NCI-H345 treated with DMSO at 0.1 percent for 48 hours (cell line): ENCODE data around the gene PAK1.

ENCODE experiments used
- DNase-seq: peaks from one replicate; lab custom pipeline; 2025; ENCODE audit not compliant: unreplicated experiment; lab: John Stamatoyannopoulos, UW

Gene PAK1

DNA sequence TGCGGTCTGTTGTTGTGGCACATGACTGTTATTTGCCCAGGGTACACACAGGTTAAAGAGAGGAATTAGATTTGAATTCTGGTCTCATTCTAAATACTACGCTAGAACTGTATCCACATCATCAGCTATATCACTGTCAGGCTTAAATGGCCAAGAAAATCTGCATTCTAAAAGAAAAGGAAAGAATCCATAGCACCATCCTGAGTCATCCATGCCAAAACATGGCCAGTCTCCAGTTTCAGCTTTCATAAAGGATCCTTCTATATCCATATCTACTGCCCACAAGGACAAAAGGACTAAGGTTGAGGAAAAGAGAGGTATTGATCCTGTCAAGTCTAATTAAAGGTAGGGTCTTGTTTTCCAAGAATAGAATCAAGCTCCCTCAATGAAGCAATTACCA lies 98.8 kb downstream of the PAK1 start:
- DNase-seq, result no peak

DNA sequence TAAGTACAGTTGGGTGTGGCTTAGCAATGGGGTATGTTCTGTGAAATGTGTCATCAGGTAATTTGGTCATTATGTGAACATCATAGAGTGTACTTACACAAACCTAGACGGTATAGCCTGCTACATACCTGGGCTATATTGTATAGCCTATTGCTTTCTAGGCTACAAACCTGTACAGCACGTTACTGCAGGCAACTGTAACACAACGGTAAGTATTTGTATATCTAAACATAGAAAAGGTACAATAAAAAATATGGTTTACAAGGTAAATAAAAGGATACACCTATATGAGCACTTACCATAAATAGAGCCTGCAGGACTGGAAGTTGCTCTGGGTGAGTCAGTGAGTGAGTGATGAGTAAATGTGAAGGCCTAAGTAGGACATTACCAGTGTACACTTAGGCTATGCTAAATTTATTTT lies 99.3 kb downstream of the PAK1 start:
- no peak for DNase-seq

DNA sequence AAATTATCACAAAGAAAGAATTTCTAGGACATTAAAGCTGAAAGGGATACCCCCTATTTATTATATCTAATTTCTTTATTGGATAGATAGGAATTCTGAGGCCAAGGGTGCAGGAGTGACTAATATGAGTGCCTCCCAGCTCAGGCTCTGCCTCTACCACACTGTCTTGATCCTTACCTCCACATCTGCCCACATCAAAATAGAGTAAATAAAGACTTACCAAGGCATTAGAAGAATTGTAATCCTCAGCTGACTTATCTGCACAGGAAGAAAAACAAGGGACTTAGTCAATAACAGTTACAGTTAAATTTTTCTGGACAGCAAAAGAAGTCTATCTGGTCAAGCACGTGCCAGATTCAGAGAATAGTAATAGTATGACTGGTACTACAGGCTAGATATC lies 99.8 kb downstream of the PAK1 start:
- DNase-seq, result no peak

GRCh38 chr11:77372726-77373125 lies 101.2 kb downstream of the PAK1 start:
- no peak for DNase-seq

GRCh38 chr11:77371646-77372045 lies 102.2 kb downstream of the PAK1 start:
- DNase-seq, result no peak

DNA sequence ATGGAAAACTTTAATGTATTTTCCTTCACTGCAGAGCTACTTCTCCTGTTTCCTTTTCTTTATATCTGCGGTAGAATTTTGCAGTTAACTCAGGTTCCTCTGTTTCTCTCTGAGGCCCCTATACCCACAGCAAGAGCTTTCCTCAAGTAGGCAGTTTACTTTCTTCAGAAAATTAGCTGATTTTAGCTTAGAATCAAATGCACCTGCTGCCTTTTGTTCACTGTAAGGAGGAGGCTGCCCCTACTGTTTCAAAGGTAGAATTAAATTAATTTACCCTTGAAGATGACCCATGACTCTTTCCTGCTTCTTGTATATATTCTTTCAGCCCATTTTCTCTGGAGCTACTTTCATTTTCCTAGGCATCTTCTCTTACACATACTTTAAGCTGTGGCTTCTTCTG lies 103.7 kb downstream of the PAK1 start:
- DNase-seq, result no peak

DNA sequence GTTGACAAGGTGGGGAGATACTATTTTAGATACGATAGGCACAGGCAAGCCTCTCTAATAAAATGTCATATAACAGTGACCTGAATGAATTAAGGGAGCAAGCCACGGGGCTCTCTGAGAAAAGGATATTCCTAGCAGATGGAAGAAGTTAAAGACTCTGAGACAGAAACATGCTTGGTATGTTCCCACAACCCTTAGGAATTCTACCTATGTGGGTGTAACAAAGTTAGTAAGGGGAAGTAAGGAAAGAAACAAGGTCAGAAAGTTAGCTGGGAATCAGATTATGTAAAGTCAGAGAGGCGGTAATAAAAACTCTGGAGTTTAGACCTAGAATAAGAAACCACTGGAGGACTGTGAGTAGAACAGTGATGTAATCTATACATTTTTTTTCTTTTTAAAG lies 112.7 kb downstream of the PAK1 start:
- DNase-seq, result no peak

DNA sequence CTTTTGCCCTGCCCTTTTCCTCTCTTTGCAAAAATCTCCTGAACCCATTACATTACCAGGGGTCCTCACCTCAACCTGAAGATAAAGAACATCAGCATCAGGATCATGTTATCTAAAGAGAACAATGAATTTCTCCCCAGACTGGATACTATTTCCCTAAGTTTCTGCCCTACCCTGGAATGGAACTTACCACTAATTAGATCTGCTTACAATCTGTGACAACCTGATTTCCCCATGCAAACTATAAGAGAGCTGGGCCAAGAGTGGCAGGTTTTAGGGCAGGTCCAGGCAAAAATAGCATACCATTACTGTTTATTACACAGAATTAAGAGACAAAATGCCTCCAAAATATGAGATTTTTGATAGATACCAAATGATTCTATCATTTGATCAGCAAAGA lies 114.4 kb downstream of the PAK1 start:
- DNase-seq, result no peak

DNA sequence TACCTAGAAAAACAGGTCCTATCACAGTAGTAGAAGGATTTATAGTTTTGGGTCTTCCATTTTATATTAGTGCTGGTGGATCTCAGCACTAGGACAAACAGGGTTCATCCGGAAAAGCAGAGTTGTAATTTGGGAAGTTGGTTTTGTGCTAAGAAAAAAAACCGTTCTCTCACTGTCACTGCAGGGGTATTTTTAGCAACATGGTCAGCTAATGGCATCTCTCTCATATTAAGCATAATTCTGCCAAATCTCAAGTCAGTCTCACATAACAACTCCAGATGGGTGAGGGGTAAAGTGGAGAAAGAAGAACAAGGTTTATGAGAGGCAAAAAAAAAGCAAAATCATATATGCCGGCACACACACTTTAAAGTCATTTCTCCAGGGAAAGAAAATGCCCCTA lies 120.8 kb downstream of the PAK1 start:
- DNase-seq, result no peak

GRCh38 chr11:77351281-77351886 lies 122.5 kb downstream of the PAK1 start:
- DNase-seq, result no peak

DNA sequence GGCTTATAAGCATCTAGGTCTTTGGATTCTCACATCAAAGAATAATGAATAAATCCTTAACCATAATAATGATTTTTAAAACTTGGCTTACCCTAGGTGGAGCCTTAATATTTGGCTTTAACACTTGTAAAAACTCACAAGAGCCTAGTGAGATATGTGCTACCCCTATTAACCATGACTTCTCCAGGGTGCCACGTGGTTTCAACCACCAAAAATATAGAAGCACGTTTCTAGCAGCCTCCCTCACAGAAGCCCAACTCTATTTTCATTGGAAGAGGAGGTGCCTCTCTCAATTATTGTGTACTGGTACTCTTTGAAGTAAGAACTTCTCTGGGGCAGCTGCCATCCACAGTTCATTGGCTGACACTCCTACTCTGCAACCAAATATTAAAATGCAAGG lies 125.9 kb downstream of the PAK1 start:
- DNase-seq, result no peak

- no peak for DNase-seq
These were observed 126.8 kb downstream of the PAK1 start for GRCh38 chr11:77346906-77347603.

- no peak for DNase-seq
These were observed 128.3 kb downstream of the PAK1 start for GRCh38 chr11:77345621-77346020.

GRCh38 chr11:77340501-77340900 lies 133.4 kb downstream of the PAK1 start:
- DNase-seq, result no peak

DNA sequence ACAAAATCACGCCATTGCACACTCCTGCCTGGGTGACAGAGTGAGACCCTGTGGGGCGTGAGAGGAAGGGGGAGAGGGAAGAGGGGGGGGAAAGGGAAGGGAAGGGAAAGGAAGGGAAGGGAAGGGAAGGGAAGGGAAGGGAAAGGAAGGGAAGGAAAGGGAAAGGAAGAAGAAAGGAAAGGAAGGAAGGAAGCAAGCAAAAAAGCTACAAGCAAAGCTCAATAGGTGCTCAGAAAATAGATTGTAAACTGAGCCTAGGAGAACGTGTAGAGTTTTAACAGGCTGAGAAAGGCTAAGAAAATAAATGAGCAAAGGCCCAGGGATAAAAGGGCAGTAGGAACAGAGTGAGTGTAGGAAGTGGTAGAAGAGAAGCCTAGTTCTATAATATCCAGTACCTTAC lies 141.6 kb downstream of the PAK1 start:
- no peak for DNase-seq

- no peak for DNase-seq
These were observed 148.7 kb downstream of the PAK1 start for GRCh38 chr11:77325159-77325558.

GRCh38 chr11:77324508-77324907 lies 149.4 kb downstream of the PAK1 start:
- no peak for DNase-seq

DNA sequence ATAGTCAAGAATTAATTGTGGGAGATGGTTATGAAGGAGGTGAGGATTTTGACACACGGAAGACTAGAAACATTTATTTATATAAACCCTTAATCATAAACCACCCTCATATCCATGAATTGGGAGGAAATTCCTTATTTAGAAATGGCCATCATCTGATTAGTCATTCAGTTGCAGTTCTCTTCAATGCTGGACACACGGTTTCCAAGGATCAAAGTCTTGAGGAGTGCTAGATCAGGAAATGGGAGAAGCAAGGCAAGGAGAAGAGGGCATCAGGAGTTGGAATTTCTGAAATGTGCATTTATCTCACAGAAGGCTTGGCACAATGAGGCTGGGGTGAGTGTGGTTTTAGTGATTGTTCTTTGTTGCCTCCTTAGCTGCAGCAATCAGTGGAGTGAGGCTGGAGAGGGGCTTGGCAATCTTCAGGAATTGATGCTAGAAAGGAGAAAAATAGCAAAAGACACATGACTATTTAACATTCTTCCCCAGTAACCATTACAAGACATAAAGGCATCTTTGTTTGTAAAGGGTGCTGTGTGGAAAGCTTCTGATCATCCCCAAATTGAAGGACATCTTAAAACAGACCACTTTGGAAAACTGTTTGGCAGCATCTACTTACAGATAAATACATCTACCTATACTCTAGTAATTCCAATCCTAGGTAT lies 150.8 kb downstream of the PAK1 start:
- no peak for DNase-seq

DNA sequence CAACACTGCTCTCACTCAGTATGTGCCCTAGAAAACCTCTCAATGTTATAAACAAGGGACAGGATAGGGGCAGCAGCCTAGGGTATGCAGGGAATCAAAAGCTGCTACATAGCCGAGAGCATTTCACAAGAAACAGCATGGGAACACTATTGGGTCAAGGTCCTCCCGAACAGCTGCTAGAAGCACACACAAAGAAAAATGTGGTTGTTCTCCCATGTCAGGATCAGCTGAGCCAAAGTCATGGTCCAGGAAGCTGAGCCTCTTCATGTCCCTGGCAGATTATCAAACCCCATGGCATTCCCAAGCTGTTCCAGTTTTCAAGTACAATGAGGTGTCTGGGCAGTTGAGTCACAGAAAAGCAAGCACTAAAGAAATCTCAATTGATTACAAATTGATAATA lies 151.4 kb downstream of the PAK1 start:
- DNase-seq, result no peak

DNA sequence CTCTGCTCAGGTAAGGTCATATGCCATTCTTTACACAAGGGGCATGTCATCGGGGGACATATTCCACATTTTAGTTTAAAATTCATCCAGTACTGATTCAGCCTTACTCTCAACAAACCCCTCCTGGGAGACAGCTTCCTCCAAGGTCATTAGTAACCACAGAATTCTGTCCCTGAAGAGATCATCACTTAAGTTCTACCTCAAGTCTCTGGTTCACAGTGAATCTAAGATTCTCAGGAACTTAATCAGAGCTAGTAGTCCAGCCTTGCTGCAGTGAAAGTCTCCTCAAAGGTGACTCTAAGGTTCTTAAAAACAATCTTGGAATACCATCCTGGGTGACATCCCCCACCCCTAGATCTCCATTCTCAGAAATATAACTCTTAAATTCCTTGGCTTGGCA lies 153.5 kb downstream of the PAK1 start:
- no peak for DNase-seq

DNA sequence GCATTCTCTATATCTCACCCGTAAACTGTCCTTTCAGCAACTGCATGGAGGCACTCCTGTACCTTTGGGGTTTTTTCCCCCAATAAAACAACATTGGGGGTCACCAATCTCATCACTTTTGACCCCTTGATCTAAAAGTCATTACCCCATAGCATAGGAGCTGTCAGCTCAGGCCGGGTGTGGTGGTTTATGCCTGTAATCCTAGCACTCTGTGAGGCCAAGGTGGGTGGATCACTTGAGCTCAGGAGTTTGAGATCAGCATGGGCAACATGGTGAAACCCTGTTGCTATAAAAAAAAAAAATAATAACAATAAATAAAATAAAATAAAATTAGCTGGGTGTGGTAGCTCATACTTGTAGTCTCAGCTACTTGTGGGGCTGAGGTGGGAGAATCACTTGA lies 155.3 kb downstream of the PAK1 start:
- DNase-seq, result no peak

DNA sequence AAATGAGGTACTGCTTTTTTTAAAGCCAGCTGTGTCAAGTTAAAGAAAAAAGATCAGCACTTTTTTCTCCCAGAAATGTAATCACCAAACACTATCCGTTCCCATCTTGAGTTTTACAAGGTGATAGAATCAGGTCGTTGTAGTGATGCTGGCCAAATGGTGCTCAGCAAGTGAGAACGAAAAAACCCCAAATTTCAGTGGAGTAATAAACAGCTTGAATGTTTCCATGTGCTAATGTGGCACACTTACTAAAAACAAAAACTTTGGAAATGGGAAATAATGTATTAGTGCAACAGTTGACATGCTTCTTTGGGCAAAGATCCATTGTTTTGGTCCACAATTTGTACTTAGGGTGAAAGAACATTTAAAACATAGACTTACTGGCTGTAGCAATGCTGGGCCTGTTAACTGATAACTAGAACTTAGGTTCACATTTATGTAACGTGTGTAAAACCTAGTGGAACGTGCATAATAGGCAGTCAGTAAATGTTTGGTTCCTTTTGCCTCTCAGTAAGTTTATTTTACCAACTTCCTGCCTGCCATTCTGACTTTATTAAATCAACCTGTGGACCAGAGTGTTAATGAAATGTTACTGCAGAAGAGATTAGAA lies 157.1 kb downstream of the PAK1 start:
- no peak for DNase-seq
